HepG2 (cell line): ENCODE measurements around the gene PROSER1. TPM values are rescaled to one million over a fixed set of nuclear protein-coding genes. Genes with fewer than 3 reads are reported as not detected.

Experiments used
- ATAC-seq: fragments of 200-7000 bp; cut with Tn5 transposase; 3 replicates; pipeline ENCODE4 v1.9.1; 2020; ENCODE audit warnings: mild to moderate bottlenecking, moderate library complexity
- BruUV-seq: library from RNA; stranded (reverse); fragments of 400-500 nt; replicated peaks from 2 replicates; lab custom pipeline; 2021; lab: Mats Ljungman, UMichigan
- CTCF ChIA-PET: fragments of 300-600 bp; formaldehyde crosslinking; extraction: SDS; loops from one replicate; lab custom pipeline; 2021; ENCODE audit warnings: low total read pairs, inconsistent platforms, low intra/inter-chr PET ratio; lab: Yijun Ruan, JAX
- POLR2A ChIA-PET: fragments of 350-600 bp; sonication (Branson Sonifier 250); formaldehyde crosslinking; loops from one replicate; lab custom pipeline; 2020; ENCODE audit warnings: antibody characterized with exemption, inconsistent platforms; lab: Yijun Ruan, JAX
- DNase-seq: peaks from one replicate; pipeline ENCODE4 v3.0.0-alpha.2; 2015; ENCODE audit warnings: low spot score
- FAIRE-seq: peaks from 3 replicates; lab custom pipeline; 2011; peaks lifted over from hg19 to GRCh38; lab: Jason Lieb, UNC
- H2AFZ ChIP-seq: one replicate; pipeline ENCODE4 v1.6.1; 2011; ENCODE audit warnings: low read length, inconsistent platforms
- H3K27ac ChIP-seq: fragments of 300-600 bp; 3 replicates; pipeline ENCODE4 v1.8.0; 2011; ENCODE audit warnings: mixed run types, mild to moderate bottlenecking, mixed read lengths, low read length, inconsistent platforms; ENCODE audit not compliant: insufficient read depth; ENCODE audit errors: extremely low read length
- H3K27me3 ChIP-seq, 2 experiments: fragments of 200-600 bp in 1 of 2; 2 replicates in 1 of 2; 3 replicates in 1 of 2; pipeline versions ENCODE4 v1.6.0 to v1.8.0; 2011; ENCODE audit warnings: low read length in 2 of 2, mild to moderate bottlenecking in 2 of 2, moderate library complexity in 2 of 2, inconsistent platforms in 1 of 2; ENCODE audit not compliant: insufficient read depth in 2 of 2, control insufficient read depth in 1 of 2
- H3K36me3 ChIP-seq, 2 experiments: fragments of 200-600 bp in 1 of 2; replicated peaks in 1 of 2; 2 replicates in 1 of 2; 3 replicates in 1 of 2; pipeline versions ENCODE4 v1.5.1 to v1.8.0; 2011; ENCODE audit warnings: low read length in 2 of 2, inconsistent platforms in 1 of 2; ENCODE audit not compliant: insufficient read depth in 2 of 2, control insufficient read depth in 1 of 2
- H3K4me1 ChIP-seq: 2 replicates; pipeline ENCODE4 v1.5.1; 2012; ENCODE audit warnings: low read length, inconsistent platforms; ENCODE audit not compliant: insufficient read depth
- H3K4me2 ChIP-seq: 2 replicates; pipeline ENCODE4 v1.6.0; 2011; ENCODE audit warnings: low read depth, low read length, inconsistent platforms
- H3K4me3 ChIP-seq, 3 experiments: fragments of 200-600 bp in 1 of 3; sonication (generic), shearing (Covaris generic) in 1 of 3; replicated peaks in 1 of 3; 2 replicates each; pipeline ENCODE4 v1.5.1; 2011 to 2016; ENCODE audit warnings: low read length in 3 of 3, inconsistent platforms in 2 of 3, low read depth in 2 of 3, mild to moderate bottlenecking in 2 of 3, control low read depth in 1 of 3, mixed read lengths in 1 of 3; ENCODE audit not compliant: insufficient read depth in 1 of 3
- H3K79me2 ChIP-seq: one replicate; pipeline ENCODE4 v1.6.1; 2011; ENCODE audit warnings: low read length, inconsistent platforms; ENCODE audit not compliant: insufficient read depth
- H3K9ac ChIP-seq: 2 replicates; pipeline ENCODE4 v1.6.0; 2011; ENCODE audit warnings: mild to moderate bottlenecking, low read depth, low read length, inconsistent platforms; ENCODE audit not compliant: insufficient read depth
- H3K9me3 ChIP-seq: 2 replicates; pipeline ENCODE4 v1.5.1; 2012; ENCODE audit warnings: mild to moderate bottlenecking, low read length
- H4K20me1 ChIP-seq: 2 replicates; pipeline ENCODE4 v1.6.0; 2011; ENCODE audit warnings: inconsistent platforms, mild to moderate bottlenecking, low read length, moderate library complexity; ENCODE audit not compliant: insufficient read depth
- CEBPB ChIP-seq: IDR thresholded peaks from 2 replicates; pipeline ENCODE4 v1.6.1; 2011; ENCODE audit warnings: low read depth, low read length, improper control_type of control experiment, borderline replicate concordance
- CEBPG ChIP-seq: IDR thresholded peaks from 2 replicates; pipeline ENCODE4 v1.6.1; 2016
- FOXM1 ChIP-seq: sonication (generic); formaldehyde crosslinking; IDR thresholded peaks from 2 replicates; pipeline ENCODE4 v1.5.0; 2020; ENCODE audit warnings: missing genetic modification reagents
- GATAD2A ChIP-seq: IDR thresholded peaks from 2 replicates; pipeline ENCODE4 v1.6.1; 2016
- HES4 ChIP-seq: sonication (generic); formaldehyde crosslinking; IDR thresholded peaks from 2 replicates; pipeline ENCODE4 v1.9.0; 2021; ENCODE audit warnings: mild to moderate bottlenecking, missing genetic modification reagents, borderline replicate concordance
- HNF4A ChIP-seq: sonication (generic); formaldehyde crosslinking; IDR thresholded peaks from 2 replicates; pipeline ENCODE4 v1.4.0; 2020; ENCODE audit warnings: missing genetic modification reagents
- MAFG ChIP-seq: sonication (generic); formaldehyde crosslinking; IDR thresholded peaks from 2 replicates; pipeline ENCODE4 v1.5.1; 2020; ENCODE audit warnings: mild to moderate bottlenecking, missing genetic modification reagents
- MAFK ChIP-seq, 2 experiments: IDR thresholded peaks in 1 of 2; conservative IDR thresholded peaks in 1 of 2; 2 replicates each; pipeline ENCODE4 v1.6.1; 2011; ENCODE audit warnings: improper control_type of control experiment in 2 of 2, low read length in 2 of 2
- NCOR1 ChIP-seq: fragments of 200-600 bp; sonication (generic); IDR thresholded peaks from 2 replicates; pipeline ENCODE4 v1.7.0; 2017; ENCODE audit warnings: antibody characterized with exemption, low read length, borderline replicate concordance
- ONECUT2 ChIP-seq: sonication (generic); formaldehyde crosslinking; IDR thresholded peaks from 2 replicates; pipeline ENCODE4 v1.4.0; 2020; ENCODE audit warnings: missing genetic modification reagents
- SOX13 ChIP-seq, 3 experiments: fragments of 450-650 bp in 1 of 3; sonication (generic) in 1 of 3; formaldehyde crosslinking in 1 of 3; IDR thresholded peaks in 2 of 3; conservative IDR thresholded peaks in 1 of 3; 2 replicates each; pipeline versions ENCODE4 v1.5.0 to v1.6.1; 2016 to 2020; ENCODE audit warnings: antibody characterized with exemption in 1 of 3, mild to moderate bottlenecking in 1 of 3, missing compliant biosample characterization in 1 of 3, missing genetic modification reagents in 1 of 3, moderate library complexity in 1 of 3
- SOX5 ChIP-seq: IDR thresholded peaks from 2 replicates; pipeline ENCODE4 v1.6.1; 2016; ENCODE audit warnings: borderline replicate concordance
- SPEN ChIP-seq: sonication (generic); formaldehyde crosslinking; IDR thresholded peaks from 2 replicates; pipeline ENCODE4 v1.5.1; 2020; ENCODE audit warnings: low read depth, mild to moderate bottlenecking, missing genetic modification reagents
- THAP8 ChIP-seq: sonication (generic); formaldehyde crosslinking; IDR thresholded peaks from 2 replicates; pipeline ENCODE4 v1.5.1; 2020; ENCODE audit warnings: missing genetic modification reagents, mild to moderate bottlenecking, borderline replicate concordance
- ZBTB38 ChIP-seq: sonication (generic); formaldehyde crosslinking; IDR thresholded peaks from 2 replicates; pipeline ENCODE4 v1.5.1; 2020; ENCODE audit warnings: mild to moderate bottlenecking, missing genetic modification reagents
- ZNF142 ChIP-seq: sonication (generic); formaldehyde crosslinking; IDR thresholded peaks from 2 replicates; pipeline ENCODE4 v1.4.0; 2020; ENCODE audit warnings: missing genetic modification reagents
- ZNF225 ChIP-seq: sonication (generic); formaldehyde crosslinking; IDR thresholded peaks from 2 replicates; pipeline ENCODE4 v1.4.0; 2020; ENCODE audit warnings: mild to moderate bottlenecking, missing genetic modification reagents
- ZNF335 ChIP-seq: sonication (generic); formaldehyde crosslinking; IDR thresholded peaks from 2 replicates; pipeline ENCODE4 v1.4.0; 2020; ENCODE audit warnings: missing genetic modification reagents
- ZNF776 ChIP-seq: sonication (generic); formaldehyde crosslinking; IDR thresholded peaks from 2 replicates; pipeline ENCODE4 v1.4.0; 2020; ENCODE audit warnings: mild to moderate bottlenecking, missing genetic modification reagents
- WGBS: methylation state at CpG from one replicate; pipeline ENCODE4 v1.1.6; 2017; ENCODE audit warnings: low lambda C conversion rate; 5-methylcytosine and 5-hydroxymethylcytosine counted together
- in situ Hi-C: cut with HindIII; loops from 2 replicates; pipeline ENCODE4 v1.10.0; 2017; ENCODE audit warnings: low pct_unique_long_range_greater_than_20kb; ENCODE audit not compliant: extremely low pct_ligation_motif_present
- intact Hi-C: fragments of 100-400 bp; cut with micrococcal nuclease; formaldehyde crosslinking; loops from one replicate; pipeline ENCODE4 v1.10.0; 2022; ENCODE audit not compliant: unreplicated experiment
- polyA plus RNA-seq, 8 experiments: library from polyadenylated mRNA; depleted of rRNA in 3 of 8; stranded (reverse) in 7 of 8; unstranded in 1 of 8; fragments of >200 nt; fragmentation: Illumina TruSeq in 4 of 8; extraction: Trizol in 4 of 8; gene quantifications; 2 replicates each; pipeline versions ENCODE4 v1.2.1 to v1.2.3, GENCODE V29; 2011 to 2016; ENCODE audit warnings: low read depth in 4 of 8, missing spikeins in 1 of 8, mixed read lengths in 1 of 8; ENCODE audit not compliant: insufficient read depth in 1 of 8
- total RNA-seq, 5 experiments: library from RNA; depleted of rRNA; stranded (reverse); fragments of >200 nt; fragmentation: Illumina TruSeq; extraction: Trizol; gene quantifications; 2 replicates each; pipeline ENCODE4 v1.2.3, GENCODE V29; 2016; ENCODE audit warnings: low read depth in 1 of 5

PROSER1 gene
- total and polyA plus RNA-seq, 2 of the 13 experiments (the other 11 are each of a cell fraction or from before 2014, with no cell fraction given), result 11.4 to 17.2 TPM

GRCh38 chr13:39040206-39040605 is 2.3 kb upstream of the PROSER1 start:
- Histone ChIP-seq H3K4me3 (no peak overlapping the region; a peak in 1 of 6 replicates), H3K4me2 (peak overlapping the region; percentile 41), H3K9me3 (no peaks in the 10 kb centered on the region), H3K27me3 (no peaks in the 10 kb centered on the region; a peak in 1 of 5 replicates), H3K79me2 (peaks cover 37% of the 10 kb centered on the region), H4K20me1 (no peaks in the 10 kb centered on the region), H2AFZ (no peak overlapping the region), H3K27ac (peak overlapping the region; percentile 18), H3K36me3 (no peaks in the 10 kb centered on the region), H3K9ac (no peak overlapping the region; the same call in 1 of the 2 replicates), H3K4me1 (peaks cover 25% of the 10 kb centered on the region)
- 0 out of 2 replicates have a peak, but pooled peaks have one; percentile 16 for TF ChIP-seq SOX5 (CRISPR knock-in tag)
- no peak for TF ChIP-seq SOX13 (IDR thresholded peaks at IDR 0.05)
- peak in 1 of 2 experiments; percentile 34; a peak in 1 of 4 replicates for TF ChIP-seq SOX13 (CRISPR knock-in tag; conservative IDR thresholded peaks at IDR 0.05 in 1 of 2, IDR thresholded peaks at IDR 0.05 in 1 of 2)
- no peak for TF ChIP-seq ZNF776 (CRISPR knock-in tag)
- TF ChIP-seq MAFG (CRISPR knock-in tag), result no peak
- peak; percentile 44 for TF ChIP-seq CEBPG (CRISPR knock-in tag)
- TF ChIP-seq FOXM1 (CRISPR knock-in tag), result no peak
- peak in 1 of 2 experiments; percentile 33; a peak in 1 of 4 replicates for TF ChIP-seq MAFK (conservative IDR thresholded peaks at IDR 0.05 in 1 of 2, IDR thresholded peaks at IDR 0.05 in 1 of 2; ENCODE audit: low read length in 2 of 2)
- peak; percentile 90 for TF ChIP-seq ZNF335 (CRISPR knock-in tag)
- TF ChIP-seq SPEN (CRISPR knock-in tag), result no peak
- peak; percentile 92 for TF ChIP-seq CEBPB
- peak; percentile 49 for TF ChIP-seq GATAD2A (CRISPR knock-in tag)
- peak; percentile 51; the same call in 1 of the 2 replicates for TF ChIP-seq HNF4A (CRISPR knock-in tag)
- peak; percentile 69; the same call in 1 of the 2 replicates for TF ChIP-seq NCOR1
- TF ChIP-seq ZBTB38, result no peak
- TF ChIP-seq HES4 (CRISPR knock-in tag), result no peak
- TF ChIP-seq THAP8 (CRISPR knock-in tag), result no peak
- TF ChIP-seq ZNF142 (CRISPR knock-in tag), result no peak
- no peak for TF ChIP-seq ONECUT2 (CRISPR knock-in tag)
- TF ChIP-seq ZNF225 (CRISPR knock-in tag), result no peak
- FAIRE-seq (no peak), ATAC-seq (no peak), DNase-seq (peak; percentile 45)
- ChIA-PET CTCF (no interaction called here), POLR2A (no interaction called here)
- intact Hi-C loops, result no loop called here
- in situ Hi-C loops, result no loop called here
- BruUV-seq, result no TSS peak
- 20% methylated on average over 1 of the region's 1 CpG for WGBS
